ENCODE data around the gene TTC39B. TPM values are rescaled to one million over a fixed set of nuclear protein-coding genes. Genes with fewer than 3 reads are reported as not detected.

The TTC39B gene
- total RNA-seq, 2 donors from 2014 or later: 5.3 to 6.0 TPM

DNA sequence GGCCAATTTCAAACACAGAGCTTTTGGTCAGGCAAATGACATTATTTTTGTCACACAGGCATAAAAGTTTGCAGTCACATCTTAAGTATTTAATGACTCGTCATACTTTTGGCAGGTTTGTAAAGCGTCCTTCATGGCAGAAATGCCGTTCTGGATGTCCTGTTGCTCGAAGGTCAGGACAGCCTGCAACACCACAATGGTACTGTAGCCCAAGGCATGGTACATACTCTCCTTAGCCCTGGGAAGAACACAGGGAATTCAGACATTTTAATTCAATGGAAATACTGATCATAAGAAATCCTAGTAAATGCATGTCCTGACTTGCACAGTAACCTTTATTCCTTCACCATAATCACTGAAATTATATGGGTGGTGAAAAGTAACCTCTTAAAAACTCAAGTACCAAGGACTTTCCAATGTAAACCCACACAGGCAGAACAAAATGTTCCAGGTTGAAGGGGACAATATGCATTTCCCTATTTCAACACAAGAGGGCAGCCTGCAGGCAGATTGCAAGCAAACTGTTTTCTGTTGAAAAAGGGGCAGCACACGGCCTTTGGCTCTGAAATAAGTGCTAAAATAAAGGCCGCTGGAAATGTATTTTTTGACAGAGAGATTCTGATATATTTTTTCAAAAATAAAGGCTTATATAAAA is 95.7 kb downstream of the TTC39B start:
- DNase-seq (peak; percentile 61 to 79 (median 66)), ATAC-seq (peak; percentile 77)
- H3K4me3 ChIP-seq: no peak overlapping the region
- H3K36me3 ChIP-seq (replicated peaks in 1 of 2; ENCODE audit: insufficient read depth in 1 of 2, low read depth in 2 of 2): no peaks in the 10 kb centered on the region
- WGBS, 2 donors: 31 to 38% methylated on average over 6 of the region's 6 CpGs
- peaks cover 3% of the 10 kb centered on the region for H3K4me1 ChIP-seq
- H3K9me3 ChIP-seq: no peaks in the 10 kb centered on the region
- H3K27me3 ChIP-seq: no peaks in the 10 kb centered on the region
- H3K27ac ChIP-seq: no peak overlapping the region
- intact Hi-C loops (cut with DNase I): loop anchor here (10.0 kb wide), 1 partner anchor 204 kb away; no protein-coding TSS in a partner anchor
- no peak for TF ChIP-seq POLR2A (IDR thresholded peaks at IDR 0.05)
- peak; percentile 76 to 88 (median 83) for TF ChIP-seq CTCF (IDR thresholded peaks at IDR 0.05)

DNA sequence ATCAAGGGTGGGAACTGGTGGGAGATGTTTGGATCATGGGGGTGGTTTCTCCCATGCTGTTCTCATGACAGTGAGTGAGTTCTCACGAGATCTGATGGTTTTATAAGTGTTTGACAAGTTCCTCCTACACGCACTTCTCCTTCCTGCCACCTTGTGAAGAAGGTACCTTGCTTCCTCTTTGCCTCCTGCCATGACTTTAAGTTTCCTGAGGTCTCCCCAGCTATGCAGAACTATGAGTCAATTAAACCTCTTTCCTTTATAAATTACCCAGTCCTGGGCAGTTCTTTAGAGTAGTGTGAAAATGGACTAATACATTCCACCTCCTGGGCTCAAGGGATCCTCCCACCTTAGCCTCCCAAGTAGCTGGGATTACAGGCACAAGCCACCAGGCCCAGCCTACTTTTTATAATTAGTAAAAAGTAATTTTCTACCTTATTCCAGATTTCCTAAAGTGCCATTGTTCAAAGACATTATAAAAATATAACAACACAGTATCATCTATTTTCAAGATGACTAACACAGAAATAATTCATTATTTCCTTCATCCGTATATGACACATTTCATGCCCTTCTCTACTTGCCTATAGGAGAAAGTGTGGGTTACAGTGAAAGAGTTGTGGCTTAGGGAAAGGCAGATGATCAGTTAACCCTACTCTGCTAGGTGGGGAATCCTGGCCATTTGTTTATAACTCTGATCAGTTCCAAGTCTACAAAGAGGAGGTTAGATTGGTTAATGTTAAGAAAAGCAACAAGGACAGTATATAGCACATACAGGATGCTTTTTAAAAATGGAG is 99.9 kb downstream of the TTC39B start:
- WGBS, 2 donors: 80 to 82% methylated on average over 3 of the region's 3 CpGs
- no peak for TF ChIP-seq CTCF (IDR thresholded peaks at IDR 0.05)
- no peak for TF ChIP-seq POLR2A (IDR thresholded peaks at IDR 0.05)
- intact Hi-C loops (cut with DNase I): loop anchor here (10.0 kb wide), 1 partner anchor 398 kb away; no protein-coding TSS in a partner anchor

GRCh38 chr9:15205632-15206420 is 101.2 kb downstream of the TTC39B start:
- Histone ChIP-seq H3K4me3 (no peak overlapping the region), H3K27ac (no peak overlapping the region), H3K4me1 (no peaks in the 10 kb centered on the region), H3K9me3 (no peaks in the 10 kb centered on the region), H3K36me3 (replicated peaks in 1 of 2; ENCODE audit: insufficient read depth in 1 of 2, low read depth in 2 of 2) (no peaks in the 10 kb centered on the region), H3K27me3 (no peaks in the 10 kb centered on the region)
- no peak for TF ChIP-seq POLR2A (IDR thresholded peaks at IDR 0.05)
- no peak for TF ChIP-seq CTCF (IDR thresholded peaks at IDR 0.05)
- DNase-seq (no peak), ATAC-seq (no peak)
- WGBS, 2 donors: 90 to 93% methylated on average over 7 of the region's 7 CpGs
- intact Hi-C loops (cut with DNase I): loop anchor here (10.0 kb wide), 1 partner anchor 399 kb away; no protein-coding TSS in a partner anchor

More for the DNA sequence above, 99.9 kb downstream of the TTC39B start:
- Histone ChIP-seq H3K4me1 (peaks cover 3% of the 10 kb centered on the region), H3K4me3 (no peak overlapping the region), H3K36me3 (replicated peaks in 1 of 2; ENCODE audit: insufficient read depth in 1 of 2, low read depth in 2 of 2) (no peaks in the 10 kb centered on the region), H3K9me3 (no peaks in the 10 kb centered on the region), H3K27ac (no peak overlapping the region), H3K27me3 (no peaks in the 10 kb centered on the region)
- ATAC-seq: no peak
- DNase-seq: no peak

GRCh38 chr9:15203581-15203980 is 103.4 kb downstream of the TTC39B start:
- Histone ChIP-seq H3K27ac (no peak overlapping the region), H3K36me3 (replicated peaks in 1 of 2; ENCODE audit: insufficient read depth in 1 of 2, low read depth in 2 of 2) (no peaks in the 10 kb centered on the region), H3K4me3 (no peak overlapping the region), H3K4me1 (no peaks in the 10 kb centered on the region), H3K27me3 (no peaks in the 10 kb centered on the region), H3K9me3 (no peaks in the 10 kb centered on the region)
- WGBS, 2 donors: 35 to 62% methylated on average over 3 of the region's 3 CpGs
- TF ChIP-seq POLR2A (IDR thresholded peaks at IDR 0.05) (no peak), CTCF (IDR thresholded peaks at IDR 0.05) (no peak)
- intact Hi-C loops (cut with DNase I): loop anchor here (10.0 kb wide), 1 partner anchor 401 kb away; no protein-coding TSS in a partner anchor
- DNase-seq: no peak
- ATAC-seq: no peak
